ENCODE measurements around the gene CELF2. TPM values are rescaled to one million over a fixed set of nuclear protein-coding genes. Genes with fewer than 3 reads are reported as not detected.
"Not testable (repeated sequence)": the region's sequence is repeated elsewhere in the genome, so short reads cannot be mapped to it uniquely, and the experiment has no call there.

Gene CELF2
- total RNA-seq, 2 donors from 2014 or later: 139 to 146 TPM

GRCh38 chr10:11116817-11117216 is 99.1 kb downstream of the CELF2 start:
- H3K27me3 Mint-ChIP-seq: no peaks in the 10 kb centered on the region
- H3K9me3 Mint-ChIP-seq: no peaks in the 10 kb centered on the region
- H3K4me1 Mint-ChIP-seq: peaks cover 12% of the 10 kb centered on the region
- H3K27ac Mint-ChIP-seq: no peak overlapping the region
- no peak for ATAC-seq (replicated peaks)
- H3K4me3 Mint-ChIP-seq: no peak overlapping the region
- H3K36me3 Mint-ChIP-seq (ENCODE audit: low read depth): no peaks in the 10 kb centered on the region

- H3K36me3 Mint-ChIP-seq (ENCODE audit: low read depth): peaks cover 2% of the 10 kb centered on the region
Observed at GRCh38 chr10:11118686-11119085, 101.0 kb downstream of the CELF2 start.

GRCh38 chr10:11119843-11120242 is 102.2 kb downstream of the CELF2 start:
- Mint-ChIP-seq H3K27ac (no peak overlapping the region), H3K27me3 (no peaks in the 10 kb centered on the region), H3K4me3 (no peak overlapping the region), H3K36me3 (ENCODE audit: low read depth) (peaks cover 5% of the 10 kb centered on the region), H3K9me3 (peaks cover 8% of the 10 kb centered on the region), H3K4me1 (peaks cover 15% of the 10 kb centered on the region)
- ATAC-seq (replicated peaks): no peak

More at GRCh38 chr10:11118686-11119085, 101.0 kb downstream of the CELF2 start:
- no peak overlapping the region for H3K27ac Mint-ChIP-seq
- H3K9me3 Mint-ChIP-seq: peaks cover 1% of the 10 kb centered on the region
- H3K27me3 Mint-ChIP-seq: no peaks in the 10 kb centered on the region
- H3K4me3 Mint-ChIP-seq: no peak overlapping the region
- H3K4me1 Mint-ChIP-seq: peaks cover 9% of the 10 kb centered on the region
- ATAC-seq (replicated peaks): no peak

DNA sequence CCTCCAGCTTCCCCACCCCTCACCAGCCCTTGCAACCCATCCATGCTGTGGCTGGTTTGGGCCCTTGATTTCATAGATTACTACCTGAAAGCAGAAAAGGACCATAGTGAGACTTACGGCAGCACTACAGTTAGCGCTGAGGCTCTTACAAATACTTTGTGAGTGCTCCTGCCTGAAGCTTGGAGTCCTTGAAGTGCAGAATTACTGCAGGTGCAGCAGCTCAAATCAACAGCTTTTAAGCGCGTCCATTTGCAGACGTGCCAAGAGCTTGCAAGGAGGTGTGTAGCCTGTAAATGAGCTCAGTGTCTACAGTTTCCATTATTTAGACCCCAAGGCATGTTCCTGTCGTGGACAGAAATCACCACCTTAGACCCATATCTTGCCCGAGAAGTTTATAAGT is 103.0 kb downstream of the CELF2 start:
- no peak for ATAC-seq (replicated peaks)
- Mint-ChIP-seq H3K27ac (no peak overlapping the region), H3K4me3 (no peak overlapping the region), H3K9me3 (peaks cover 8% of the 10 kb centered on the region), H3K4me1 (peaks cover 9% of the 10 kb centered on the region), H3K27me3 (no peaks in the 10 kb centered on the region), H3K36me3 (ENCODE audit: low read depth) (peaks cover 5% of the 10 kb centered on the region)

DNA sequence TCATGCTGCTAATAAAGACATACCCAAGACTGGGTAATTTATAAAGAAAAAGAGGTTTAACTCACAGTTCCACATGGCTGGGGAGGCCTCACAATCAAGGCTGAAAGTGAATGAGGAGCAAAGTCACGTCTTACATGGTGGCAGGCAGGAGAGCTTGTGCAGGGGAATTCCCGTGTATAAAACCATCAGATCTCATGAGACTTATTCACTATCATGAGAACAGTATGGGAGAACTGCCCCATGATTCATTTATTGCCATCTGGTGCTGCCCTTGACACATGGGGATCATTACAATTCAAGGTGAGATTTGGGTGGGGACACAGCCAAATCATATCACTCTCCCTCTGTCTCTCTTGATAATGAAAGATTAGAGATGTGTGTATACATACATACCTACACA is 106.2 kb downstream of the CELF2 start:
- H3K4me1 Mint-ChIP-seq; H3K36me3 Mint-ChIP-seq (ENCODE audit: low read depth); H3K27me3 Mint-ChIP-seq: not testable (repeated sequence)
- H3K27ac Mint-ChIP-seq: peak overlapping the region; percentile 97
- H3K4me3 Mint-ChIP-seq: peak overlapping the region; percentile 84
- H3K9me3 Mint-ChIP-seq: peaks cover 13% of the 10 kb centered on the region
- peak; percentile 96 for ATAC-seq (replicated peaks)

DNA sequence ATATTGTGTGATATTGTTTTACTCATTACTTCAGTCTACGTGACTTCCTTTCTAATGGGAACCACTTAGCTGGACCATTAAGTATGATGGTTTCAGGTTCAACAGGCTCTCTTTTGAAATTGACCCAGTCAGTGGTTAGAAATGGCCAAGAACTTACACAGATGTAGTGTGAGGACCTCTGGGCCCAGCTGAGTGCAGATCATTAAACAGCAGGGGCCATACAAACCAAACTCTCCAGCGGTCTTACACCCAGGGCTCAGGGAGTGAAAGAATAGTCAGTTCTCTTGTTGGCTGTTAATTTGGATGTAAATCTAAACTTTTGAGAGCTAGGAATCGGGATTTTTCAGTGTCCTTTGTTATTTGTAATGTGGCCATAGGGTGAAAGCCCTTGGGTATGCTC is 107.3 kb downstream of the CELF2 start:
- no peak overlapping the region for H3K27ac Mint-ChIP-seq
- H3K4me1 Mint-ChIP-seq: peaks cover 14% of the 10 kb centered on the region
- peaks cover 13% of the 10 kb centered on the region for H3K9me3 Mint-ChIP-seq
- ATAC-seq (replicated peaks): no peak
- H3K36me3 Mint-ChIP-seq (ENCODE audit: low read depth): peaks cover 5% of the 10 kb centered on the region
- H3K27me3 Mint-ChIP-seq: no peaks in the 10 kb centered on the region
- no peak overlapping the region for H3K4me3 Mint-ChIP-seq

- not testable (repeated sequence) for H3K27me3 Mint-ChIP-seq; H3K4me3 Mint-ChIP-seq; ATAC-seq (replicated peaks); H3K27ac Mint-ChIP-seq; H3K36me3 Mint-ChIP-seq (ENCODE audit: low read depth)
- Mint-ChIP-seq H3K4me1 (peaks cover 15% of the 10 kb centered on the region), H3K9me3 (peaks cover 13% of the 10 kb centered on the region)
Observed at GRCh38 chr10:11127017-11127416, 109.3 kb downstream of the CELF2 start.

- H3K36me3 Mint-ChIP-seq (ENCODE audit: low read depth): no peaks in the 10 kb centered on the region
- peaks cover 11% of the 10 kb centered on the region for H3K4me1 Mint-ChIP-seq
- peaks cover 4% of the 10 kb centered on the region for H3K9me3 Mint-ChIP-seq
- no peaks in the 10 kb centered on the region for H3K27me3 Mint-ChIP-seq
- H3K4me3 Mint-ChIP-seq: no peak overlapping the region
- H3K27ac Mint-ChIP-seq: peak overlapping the region; percentile 29
- no peak for ATAC-seq (replicated peaks)
Observed at GRCh38 chr10:11131112-11131639, 113.5 kb downstream of the CELF2 start.

DNA sequence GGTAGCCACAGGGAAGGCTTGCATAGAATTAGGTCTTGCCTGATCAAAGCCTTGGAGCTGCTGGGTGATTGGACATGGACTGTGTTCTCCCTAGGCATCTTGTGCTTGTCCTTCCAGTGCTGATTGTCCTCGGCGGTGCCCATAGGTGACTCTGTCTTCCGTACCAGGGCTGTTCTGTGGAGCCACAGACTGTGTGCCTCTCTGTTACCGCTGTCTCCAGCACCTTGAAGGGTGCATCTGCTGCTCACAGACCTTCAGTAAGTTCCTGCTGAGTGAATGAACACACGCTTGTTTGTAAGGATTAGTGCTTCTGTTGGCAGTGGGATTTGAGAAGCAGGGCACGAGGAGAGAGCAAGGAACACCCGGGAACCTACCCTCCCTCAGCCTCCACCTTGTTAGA is 116.7 kb downstream of the CELF2 start:
- H3K9me3 Mint-ChIP-seq: no peaks in the 10 kb centered on the region
- H3K4me3 Mint-ChIP-seq: no peak overlapping the region
- no peaks in the 10 kb centered on the region for H3K36me3 Mint-ChIP-seq (ENCODE audit: low read depth)
- H3K27me3 Mint-ChIP-seq: no peaks in the 10 kb centered on the region
- peaks cover 11% of the 10 kb centered on the region for H3K4me1 Mint-ChIP-seq
- no peak for ATAC-seq (replicated peaks)
- no peak overlapping the region for H3K27ac Mint-ChIP-seq

DNA sequence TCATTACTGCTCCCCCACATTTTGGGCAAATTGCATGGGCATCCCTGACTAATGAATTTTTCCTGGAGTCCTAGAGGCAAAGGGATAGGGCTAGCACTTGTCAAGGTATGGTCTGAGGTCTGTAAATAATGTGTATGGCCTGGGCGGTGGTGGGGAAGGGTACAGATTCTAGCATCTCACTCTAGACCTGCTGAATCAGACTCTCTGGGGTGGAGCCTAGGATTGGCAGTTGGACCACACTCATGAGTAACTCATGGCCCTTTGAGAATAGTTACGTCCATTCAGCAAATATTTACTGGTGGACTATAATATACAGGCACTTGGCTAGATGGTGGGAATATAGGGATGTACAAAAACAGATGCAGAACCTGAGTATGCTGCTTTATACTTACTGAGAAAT is 118.0 kb downstream of the CELF2 start:
- H3K4me3 Mint-ChIP-seq: no peak overlapping the region

DNA sequence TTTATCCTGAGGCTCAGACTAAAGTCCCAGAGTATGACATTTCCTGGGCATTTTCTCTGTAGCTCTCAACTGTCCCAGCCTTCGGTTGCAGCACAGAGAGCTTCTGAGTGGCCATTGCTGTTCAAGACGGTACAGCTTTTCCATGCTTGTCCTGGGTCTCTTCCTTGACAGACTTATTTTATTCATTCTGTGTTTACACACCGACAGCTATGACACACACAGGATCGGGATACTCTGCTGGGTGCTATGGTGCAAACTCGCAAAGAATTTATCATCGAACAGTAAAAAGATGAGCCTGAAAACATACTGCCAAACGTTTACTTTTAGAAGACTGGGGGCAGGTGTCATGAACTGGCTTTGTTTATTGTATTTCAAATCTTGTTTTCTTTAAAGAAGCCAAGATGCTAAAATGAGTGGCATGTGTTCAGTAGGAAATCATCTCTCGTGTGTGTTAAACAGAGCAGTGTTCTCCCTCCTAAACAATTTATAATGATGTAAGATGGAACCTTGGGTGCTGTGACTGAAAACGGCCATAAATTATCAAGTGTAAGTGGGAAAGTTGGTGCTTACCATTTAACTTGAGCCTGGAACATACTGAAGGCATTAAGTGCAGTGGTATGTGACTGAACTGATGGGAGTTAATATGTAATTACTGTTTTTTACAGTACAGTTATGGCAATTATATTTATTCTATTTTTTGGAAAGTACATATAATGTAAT is 120.8 kb downstream of the CELF2 start:
- Mint-ChIP-seq H3K27me3 (no peaks in the 10 kb centered on the region), H3K9me3 (peaks cover 3% of the 10 kb centered on the region), H3K4me3 (no peak overlapping the region), H3K36me3 (ENCODE audit: low read depth) (no peaks in the 10 kb centered on the region), H3K27ac (no peak overlapping the region), H3K4me1 (peaks cover 26% of the 10 kb centered on the region)
- ATAC-seq (replicated peaks): no peak

More for the DNA sequence above, 118.0 kb downstream of the CELF2 start:
- Mint-ChIP-seq H3K36me3 (ENCODE audit: low read depth) (no peaks in the 10 kb centered on the region), H3K4me1 (peaks cover 5% of the 10 kb centered on the region), H3K27me3 (no peaks in the 10 kb centered on the region), H3K27ac (no peak overlapping the region), H3K9me3 (no peaks in the 10 kb centered on the region)
- no peak for ATAC-seq (replicated peaks)

- H3K27ac Mint-ChIP-seq: peak overlapping the region; percentile 80
- H3K9me3 Mint-ChIP-seq: peaks cover 3% of the 10 kb centered on the region
- H3K27me3 Mint-ChIP-seq: no peaks in the 10 kb centered on the region
- peak; percentile 62 for ATAC-seq (replicated peaks)
- H3K36me3 Mint-ChIP-seq (ENCODE audit: low read depth): no peaks in the 10 kb centered on the region
- H3K4me3 Mint-ChIP-seq: peak overlapping the region; percentile 61
- H3K4me1 Mint-ChIP-seq: peaks cover 36% of the 10 kb centered on the region
Observed at GRCh38 chr10:11140963-11141362, 123.3 kb downstream of the CELF2 start.

GRCh38 chr10:11141571-11142091 is 124.0 kb downstream of the CELF2 start:
- H3K4me1 Mint-ChIP-seq: peaks cover 41% of the 10 kb centered on the region
- H3K36me3 Mint-ChIP-seq (ENCODE audit: low read depth): no peaks in the 10 kb centered on the region
- H3K27ac Mint-ChIP-seq: peak overlapping the region; percentile 80
- H3K27me3 Mint-ChIP-seq: no peaks in the 10 kb centered on the region
- peak; percentile 18 for ATAC-seq (replicated peaks)
- peak overlapping the region; percentile 61 for H3K4me3 Mint-ChIP-seq
- peaks cover 3% of the 10 kb centered on the region for H3K9me3 Mint-ChIP-seq

- Mint-ChIP-seq H3K4me1 (peaks cover 45% of the 10 kb centered on the region), H3K27ac (peak overlapping the region; percentile 76), H3K27me3 (no peaks in the 10 kb centered on the region), H3K36me3 (ENCODE audit: low read depth) (no peaks in the 10 kb centered on the region), H3K4me3 (peak overlapping the region; percentile 88), H3K9me3 (peaks cover 3% of the 10 kb centered on the region)
- no peak for ATAC-seq (replicated peaks)
Observed at GRCh38 chr10:11142777-11143176, 125.1 kb downstream of the CELF2 start.

DNA sequence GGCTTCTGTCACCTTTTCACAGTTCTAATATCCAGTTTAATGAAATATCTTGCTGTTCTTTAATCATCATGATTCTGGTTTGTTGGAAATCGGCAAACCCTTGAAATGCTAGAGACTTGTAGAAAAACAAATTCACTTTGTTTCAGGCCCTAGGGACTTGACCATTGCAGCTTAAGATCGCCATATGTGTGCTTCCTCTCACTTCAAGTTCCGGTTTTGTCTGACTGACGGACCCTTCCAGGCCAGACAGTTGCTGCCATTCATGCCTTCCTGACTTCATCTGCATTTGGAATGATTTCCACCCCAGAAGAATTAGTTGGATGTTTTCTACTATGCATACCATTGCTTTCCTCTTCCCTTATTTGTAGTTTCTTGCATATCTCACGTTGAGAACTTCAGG is 125.6 kb downstream of the CELF2 start:
- Mint-ChIP-seq H3K9me3 (peaks cover 3% of the 10 kb centered on the region), H3K36me3 (ENCODE audit: low read depth) (no peaks in the 10 kb centered on the region), H3K4me1 (peaks cover 48% of the 10 kb centered on the region), H3K4me3 (peak overlapping the region; percentile 88), H3K27me3 (no peaks in the 10 kb centered on the region), H3K27ac (peak overlapping the region; percentile 76)
- no peak for ATAC-seq (replicated peaks)

Measured in activated T-helper 17 cell treated with anti-CD3 and anti-CD28 coated beads, Interleukin-2, amount 50 U/mL, for 72 hours (primary cell).